Stimulated activated CD8-positive, alpha-beta memory T cell treated with anti-CD3 and anti-CD28 coated beads, Interleukin-7, amount 100 ng/mL, for 48 hours (primary cell): ENCODE data around the gene PCAT7.
A peak's percentile ranks its signal among the peaks of the same experiment; 100 is the strongest.
"Not testable (repeated sequence)": the region's sequence is repeated elsewhere in the genome, so short reads cannot be mapped to it uniquely, and the experiment has no call there.

Experiments
- DNase-seq, 2 donors: peaks; one replicate each; pipeline ENCODE4 v3.0.0-alpha.2; 2020; ENCODE audit warnings: low read depth in 1 of 2; ENCODE audit errors: extremely low read depth in 1 of 2

PCAT7 gene

GRCh38 chr9:94560237-94560636 lies 5.4 kb downstream of the PCAT7 start:
- DNase-seq = peak in 1 of 2 donors; percentile 14

DNA sequence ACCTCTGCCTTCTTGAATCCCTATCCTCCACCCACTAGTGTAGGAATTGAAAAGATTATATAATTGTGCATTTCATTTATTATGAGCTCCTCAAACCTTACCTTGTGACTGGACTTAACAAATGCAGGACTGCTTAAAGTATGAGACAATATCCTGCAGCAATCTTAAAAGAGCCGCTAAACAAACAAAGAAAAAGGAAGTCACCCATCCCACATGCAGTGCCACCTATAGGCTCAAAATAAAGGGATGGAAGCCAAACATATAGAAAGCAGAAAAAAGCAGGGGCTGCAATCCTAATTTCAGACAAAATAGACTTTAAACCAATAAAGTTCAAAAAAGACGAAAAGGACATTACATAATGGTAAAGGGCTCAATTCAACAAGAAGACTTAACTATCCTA lies 8.7 kb downstream of the PCAT7 start:
- no peak for DNase-seq

GRCh38 chr9:94564279-94564678 lies 9.4 kb downstream of the PCAT7 start:
- DNase-seq = not testable (repeated sequence)

DNA sequence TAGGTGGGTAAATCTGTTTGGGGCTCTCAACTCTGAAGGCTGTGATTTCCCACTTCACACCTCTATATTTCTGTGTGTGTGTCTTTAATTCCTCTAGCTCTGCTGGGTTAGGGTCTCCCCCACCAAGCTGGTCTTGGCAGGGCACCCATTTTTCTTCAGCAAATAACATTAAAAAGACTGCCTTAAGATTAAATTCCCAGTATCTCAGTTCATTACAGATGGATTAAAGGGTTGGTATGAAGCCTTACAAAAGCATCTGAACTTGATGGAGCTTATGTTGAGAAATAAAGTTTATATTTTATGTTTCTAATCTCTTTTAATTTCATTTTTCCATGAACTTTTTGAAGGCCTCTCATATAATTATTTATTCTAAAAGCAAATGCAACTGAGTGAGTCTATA lies 11.7 kb downstream of the PCAT7 start:
- DNase-seq = no peak

- DNase-seq = no peak
Observed at GRCh38 chr9:94567271-94567670, 12.4 kb downstream of the PCAT7 start.

GRCh38 chr9:94568250-94568889 lies 13.5 kb downstream of the PCAT7 start:
- DNase-seq = no peak

DNA sequence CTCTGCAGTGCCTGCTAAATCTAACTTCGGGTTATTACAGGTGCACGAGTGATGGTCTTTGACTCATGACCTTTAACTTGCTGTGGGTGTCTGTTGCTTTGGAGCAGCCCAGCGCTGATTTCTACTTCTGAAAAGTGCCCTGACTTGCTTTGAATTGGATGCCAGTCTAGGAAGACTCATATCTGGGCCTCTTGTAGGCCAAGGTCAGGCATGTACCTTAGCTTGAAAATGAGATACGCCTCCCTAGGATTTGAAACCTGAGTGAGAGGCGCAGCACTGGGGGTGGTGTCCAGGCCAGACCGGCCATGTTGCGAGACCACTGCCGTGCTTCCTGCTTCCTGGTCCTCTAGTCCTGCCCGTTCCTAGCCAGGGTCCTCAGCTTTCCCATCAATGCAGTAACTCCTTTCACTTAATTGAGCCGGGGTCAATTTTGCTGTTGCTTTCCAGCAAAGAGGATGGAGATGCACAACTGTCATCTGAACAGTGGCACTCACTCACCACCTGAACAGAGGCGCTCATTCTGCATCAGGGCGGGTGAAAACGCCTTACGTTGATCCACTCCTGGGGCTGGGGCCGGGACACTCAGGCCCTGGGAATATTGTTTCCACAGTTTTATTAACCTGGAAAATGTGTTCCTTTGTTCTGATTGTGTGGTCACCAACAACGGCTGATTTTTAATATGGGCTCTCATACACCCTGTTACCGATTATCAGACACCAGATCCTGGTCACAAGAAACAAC lies 14.3 kb downstream of the PCAT7 start:
- DNase-seq = no peak

GRCh38 chr9:94576131-94576530 lies 21.2 kb downstream of the PCAT7 start:
- no peak for DNase-seq

GRCh38 chr9:94577036-94577435 lies 22.2 kb downstream of the PCAT7 start:
- DNase-seq = no peak

DNA sequence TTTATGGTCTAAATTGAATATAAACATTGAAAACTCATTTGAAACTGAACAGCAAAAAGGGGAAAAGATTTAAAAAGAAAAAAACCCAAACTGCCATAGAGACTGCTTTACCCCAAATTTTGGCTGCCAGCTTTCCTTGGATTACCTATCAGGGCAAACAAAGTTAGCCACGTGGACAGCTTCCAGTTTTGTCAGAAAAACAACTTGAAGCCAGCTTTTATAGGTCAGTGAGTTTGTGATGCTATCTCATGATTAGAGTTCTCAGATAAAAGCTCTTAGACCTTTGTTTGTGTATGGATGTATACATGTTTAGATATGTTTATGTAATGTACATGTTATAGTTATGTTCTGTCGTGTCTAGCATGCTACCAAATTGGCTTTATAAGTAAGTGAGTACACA lies 22.7 kb downstream of the PCAT7 start:
- DNase-seq = no peak

DNA sequence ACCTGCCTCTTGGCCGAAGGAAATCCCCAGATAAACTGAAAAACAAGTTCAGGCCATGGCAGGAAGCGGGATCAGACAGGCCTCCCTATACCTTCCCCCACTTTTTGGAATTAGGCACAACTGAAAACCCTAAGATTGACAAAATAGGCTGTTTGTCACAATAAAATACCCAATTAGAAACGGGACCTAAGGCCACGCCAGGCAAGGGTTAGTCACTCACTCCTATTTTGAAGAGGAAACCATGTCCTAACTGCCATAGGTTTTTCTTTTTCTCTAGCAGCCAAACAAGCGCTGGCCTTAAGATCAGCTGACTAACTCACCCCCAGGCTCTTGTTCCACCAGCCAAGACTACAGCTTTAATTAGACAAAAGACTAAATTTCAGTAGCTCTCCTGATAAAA lies 26.8 kb downstream of the PCAT7 start:
- DNase-seq = no peak

- no peak for DNase-seq
Observed at GRCh38 chr9:94584555-94584954, 29.7 kb downstream of the PCAT7 start.

DNA sequence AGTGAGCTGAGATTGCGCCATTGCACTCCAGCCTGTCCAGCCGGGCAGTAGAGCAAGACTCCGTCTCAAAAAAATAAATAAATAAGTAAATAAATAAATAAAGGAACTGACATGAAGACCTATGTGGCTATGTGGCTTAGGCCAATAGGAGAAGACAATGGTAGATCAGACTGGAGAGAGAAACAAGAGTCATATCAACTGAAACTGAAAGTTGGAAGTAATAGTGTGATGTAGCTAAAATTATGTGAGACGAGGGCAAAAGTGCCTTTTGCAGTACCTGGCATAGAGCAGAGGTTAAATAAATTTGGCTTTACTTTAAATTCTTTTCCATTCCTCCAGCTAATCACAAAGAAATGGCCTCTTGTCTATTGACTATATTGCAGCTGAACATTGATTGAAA lies 31.4 kb downstream of the PCAT7 start:
- DNase-seq = no peak

GRCh38 chr9:94586814-94587213 lies 31.9 kb downstream of the PCAT7 start:
- no peak for DNase-seq

DNA sequence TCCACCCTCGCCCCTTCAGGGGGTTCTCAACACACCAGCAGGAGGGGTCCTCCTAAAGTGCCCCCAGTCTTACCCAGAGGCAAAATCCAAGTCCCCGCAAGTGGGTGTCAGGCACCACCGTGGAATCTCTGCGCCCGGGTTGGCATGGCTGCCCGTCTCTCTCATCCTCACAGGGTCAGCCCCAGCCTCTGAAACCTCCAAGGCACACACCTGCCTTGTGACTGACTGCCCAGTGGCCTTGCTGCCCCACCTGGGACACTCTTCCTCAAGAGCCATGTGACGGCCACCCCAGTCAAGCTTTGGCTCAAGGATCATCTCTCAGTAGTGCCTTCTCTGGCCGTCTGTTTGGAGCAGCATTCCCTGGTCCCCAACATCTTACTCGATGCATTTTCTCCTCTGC lies 33.8 kb downstream of the PCAT7 start:
- no peak for DNase-seq

DNA sequence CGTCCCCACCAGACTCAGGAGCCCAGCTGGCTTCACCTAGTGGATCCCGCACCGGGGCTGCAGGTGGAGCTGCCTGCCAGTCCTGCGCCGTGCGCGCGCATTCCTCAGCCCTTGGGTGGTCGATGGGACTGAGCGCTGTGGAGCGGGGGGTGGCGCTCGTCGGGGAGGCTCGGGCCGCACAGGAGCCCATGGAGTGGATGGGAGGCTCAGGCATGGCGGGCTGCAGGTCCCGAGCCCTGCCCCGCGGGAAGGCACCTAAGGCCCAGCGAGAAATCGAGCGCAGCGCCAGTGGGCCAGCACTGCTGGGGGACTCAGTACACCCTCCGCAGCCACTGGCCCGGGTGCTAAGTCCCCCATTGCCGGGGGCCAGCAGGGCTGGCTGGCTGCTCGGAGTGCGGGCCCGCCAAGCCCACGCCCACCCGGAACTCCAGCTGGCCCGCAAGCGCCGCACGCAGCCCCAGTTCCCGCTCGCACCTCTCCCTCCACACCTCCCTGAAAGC lies 36.2 kb downstream of the PCAT7 start:
- not testable (repeated sequence) for DNase-seq

DNA sequence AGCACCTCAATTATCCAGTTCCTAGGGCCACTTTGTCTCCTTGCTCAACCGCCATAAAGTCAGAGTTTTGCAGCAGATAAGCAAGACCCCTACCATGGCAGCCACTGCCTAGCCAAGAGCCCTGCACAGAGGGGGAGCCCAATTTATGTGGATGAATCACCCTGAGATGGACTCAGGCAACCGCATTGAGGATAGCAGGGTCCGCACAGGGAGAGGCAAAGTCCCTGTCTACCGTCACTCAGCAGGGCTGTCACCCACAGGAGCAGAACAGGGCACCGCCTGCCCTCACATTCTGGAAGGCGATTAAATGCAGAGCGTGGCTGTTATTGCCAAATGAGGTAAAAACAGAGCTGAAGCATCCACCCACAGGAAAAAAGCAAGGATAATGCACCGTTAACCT lies 37.0 kb downstream of the PCAT7 start:
- DNase-seq = no peak

DNA sequence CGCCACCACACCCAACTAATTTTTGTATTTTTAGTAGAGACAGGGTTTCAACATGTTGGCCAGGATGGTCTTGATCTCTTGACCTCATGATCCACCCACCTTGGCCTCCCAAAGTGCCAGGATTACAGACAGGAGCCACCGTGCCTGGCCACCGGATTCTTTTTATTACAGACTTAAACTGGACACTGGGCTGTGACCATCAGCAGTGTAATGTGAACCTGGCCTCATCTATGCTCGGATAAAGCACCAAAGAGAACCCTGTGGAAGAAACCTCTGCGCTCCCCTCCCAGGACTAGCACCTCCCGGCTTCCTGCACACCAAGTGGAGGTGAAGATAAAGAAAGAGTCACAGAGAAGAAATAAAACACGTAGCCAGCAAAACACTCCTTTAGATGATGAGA lies 37.8 kb downstream of the PCAT7 start:
- not testable (repeated sequence) for DNase-seq

- DNase-seq = no peak
Observed at GRCh38 chr9:94593459-94594345, 38.8 kb downstream of the PCAT7 start, which contains the start of gene FBP2. TSS of gene FBP2 (minus strand) at chr9:94593824. CDS start at chr9:94593726, 98 bp downstream.

DNA sequence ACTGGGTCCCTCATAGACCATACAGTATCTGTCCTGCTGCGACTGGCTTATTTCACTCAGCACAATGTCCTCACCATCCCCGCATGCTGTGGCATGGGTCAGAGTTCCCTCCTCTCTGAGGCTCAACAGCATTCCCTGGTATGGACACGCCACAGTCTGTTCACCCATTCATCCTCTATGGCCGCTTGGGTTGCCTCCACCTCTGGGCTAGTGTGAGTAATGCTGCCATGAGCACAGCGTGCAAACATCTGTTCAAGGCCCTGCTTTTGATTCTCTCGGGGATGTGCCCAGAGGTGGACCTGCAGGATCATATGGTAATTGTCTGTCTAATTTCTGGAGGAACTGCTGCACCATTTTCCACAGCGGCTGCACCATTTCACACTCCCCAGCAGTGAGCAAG lies 44.2 kb downstream of the PCAT7 start:
- no peak for DNase-seq

- no peak for DNase-seq
Observed at GRCh38 chr9:94600258-94600657, 45.4 kb downstream of the PCAT7 start.
